ENCODE data around the gene SH2D3C. TPM values are rescaled to one million over a fixed set of nuclear protein-coding genes. Genes with fewer than 3 reads are reported as not detected.

The SH2D3C gene
- total RNA-seq, 2 experiments from 2014 or later = 10.9 to 11.8 TPM

DNA sequence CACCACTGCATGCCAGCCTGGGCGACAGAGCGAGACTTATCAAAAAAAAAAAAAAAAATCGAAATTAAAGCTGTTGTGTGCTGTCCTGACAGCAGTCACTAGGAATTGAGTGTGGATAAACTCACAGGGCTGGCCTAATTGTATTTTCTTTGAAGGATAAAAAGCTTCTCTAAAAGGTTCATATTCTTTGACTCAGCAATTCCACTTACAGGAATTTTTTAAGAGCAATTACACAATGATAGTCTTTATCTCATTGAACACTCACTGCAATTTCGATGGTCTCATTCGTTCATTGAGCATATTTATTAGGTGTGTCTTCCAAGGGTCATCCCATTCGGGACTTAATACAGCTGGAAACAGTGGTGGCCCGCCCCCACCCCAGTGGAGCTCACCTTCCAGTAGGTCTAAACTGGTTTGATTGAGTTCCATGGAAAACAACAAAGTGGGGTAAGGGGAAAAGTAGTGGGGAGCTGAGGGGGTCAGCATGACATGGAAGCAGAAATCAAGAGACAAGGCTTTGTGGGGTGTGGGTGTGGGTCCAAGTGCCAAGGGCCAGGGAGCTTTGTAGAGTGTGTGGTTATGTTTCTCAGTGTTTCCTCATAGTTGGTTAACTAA, 14.1 kb upstream of the SH2D3C start:
- Mint-ChIP-seq H3K27me3 (no peaks in the 10 kb centered on the region), H3K36me3 (ENCODE audit: low read depth) (peaks cover 46% of the 10 kb centered on the region), H3K4me1 (ENCODE audit: low read depth) (peaks cover 41% of the 10 kb centered on the region), H3K27ac (peak overlapping the region; percentile 53), H3K9me3 (no peaks in the 10 kb centered on the region), H3K4me3 (no peak overlapping the region)
- H3K27ac ChIP-seq (ENCODE audit: low read depth in 1 of 2, low read length in 2 of 2) = no peak overlapping the region
- TF ChIP-seq, protein P1, sequence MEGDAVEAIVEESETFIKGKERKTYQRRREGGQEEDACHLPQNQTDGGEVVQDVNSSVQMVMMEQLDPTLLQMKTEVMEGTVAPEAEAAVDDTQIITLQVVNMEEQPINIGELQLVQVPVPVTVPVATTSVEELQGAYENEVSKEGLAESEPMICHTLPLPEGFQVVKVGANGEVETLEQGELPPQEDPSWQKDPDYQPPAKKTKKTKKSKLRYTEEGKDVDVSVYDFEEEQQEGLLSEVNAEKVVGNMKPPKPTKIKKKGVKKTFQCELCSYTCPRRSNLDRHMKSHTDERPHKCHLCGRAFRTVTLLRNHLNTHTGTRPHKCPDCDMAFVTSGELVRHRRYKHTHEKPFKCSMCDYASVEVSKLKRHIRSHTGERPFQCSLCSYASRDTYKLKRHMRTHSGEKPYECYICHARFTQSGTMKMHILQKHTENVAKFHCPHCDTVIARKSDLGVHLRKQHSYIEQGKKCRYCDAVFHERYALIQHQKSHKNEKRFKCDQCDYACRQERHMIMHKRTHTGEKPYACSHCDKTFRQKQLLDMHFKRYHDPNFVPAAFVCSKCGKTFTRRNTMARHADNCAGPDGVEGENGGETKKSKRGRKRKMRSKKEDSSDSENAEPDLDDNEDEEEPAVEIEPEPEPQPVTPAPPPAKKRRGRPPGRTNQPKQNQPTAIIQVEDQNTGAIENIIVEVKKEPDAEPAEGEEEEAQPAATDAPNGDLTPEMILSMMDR (IDR thresholded peaks at IDR 0.05) = no peak
- CTCF ChIA-PET = interaction anchor here (1.4 kb wide), 1 partner anchor 58 kb away, joined by 7 read pairs; the partner anchor contains the start of gene TOR2A
- DNase-seq (no peak), ATAC-seq (ENCODE audit: poor library complexity) (no peak)
- H3K27me3 ChIP-seq (ENCODE audit: control insufficient read depth in 1 of 2, insufficient read depth in 2 of 2, low read length in 2 of 2) = no peaks in the 10 kb centered on the region
- peaks cover 44% of the 10 kb centered on the region for H3K4me1 ChIP-seq (ENCODE audit: insufficient read depth, low read length)
- intact Hi-C loops (cut with DNase I, micrococcal nuclease) = no loop called here
- H3K9me3 ChIP-seq (ENCODE audit: control insufficient read depth in 1 of 2, insufficient read depth in 1 of 2, low read length in 2 of 2) = no peaks in the 10 kb centered on the region
- no peak overlapping the region for H3K4me3 ChIP-seq (ENCODE audit: low read length)
- peaks cover 50% of the 10 kb centered on the region for H3K36me3 ChIP-seq (ENCODE audit: insufficient read depth, low read length)
- POLR2A ChIA-PET = interaction anchor here (0.6 to 1.2 kb wide), 8 partner anchors 9 to 179 kb away, joined by 3 to 4 read pairs (median 3); partner anchors contain the start of gene ST6GALNAC4

DNA sequence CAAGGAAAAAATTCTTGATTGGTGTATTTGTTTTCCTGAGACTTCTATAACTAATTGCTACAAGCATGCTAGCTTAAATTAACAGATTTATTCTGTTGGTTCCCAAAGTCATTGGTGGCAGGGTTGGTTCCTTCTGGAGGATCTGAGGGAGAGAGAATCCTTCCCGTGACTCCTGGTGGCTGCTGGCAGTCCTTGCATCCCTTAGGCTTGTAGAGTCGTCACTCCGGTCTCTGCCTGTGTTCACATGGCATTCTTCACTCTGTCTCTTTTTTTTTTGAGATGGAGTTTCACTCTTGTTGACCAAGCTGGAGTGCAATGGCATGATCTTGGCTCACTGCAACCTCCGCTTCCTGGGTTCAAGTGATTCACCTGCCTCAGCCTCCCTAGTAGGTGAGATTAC, 12.6 kb upstream of the SH2D3C start:
- ATAC-seq (ENCODE audit: poor library complexity) (no peak), DNase-seq (no peak)
- Mint-ChIP-seq H3K27ac (no peak overlapping the region), H3K4me3 (no peak overlapping the region), H3K9me3 (no peaks in the 10 kb centered on the region), H3K36me3 (ENCODE audit: low read depth) (peaks cover 60% of the 10 kb centered on the region), H3K4me1 (ENCODE audit: low read depth) (peaks cover 40% of the 10 kb centered on the region), H3K27me3 (no peaks in the 10 kb centered on the region)
- ChIA-PET POLR2A (interaction anchor here (1.2 kb wide), 1 partner anchor 15 kb away, joined by 3 read pairs; no protein-coding TSS in a partner anchor), CTCF (interaction anchor here (0.7 kb wide), 1 partner anchor 56 kb away, joined by 3 read pairs; the partner anchor contains the start of gene TOR2A)
- no peaks in the 10 kb centered on the region for H3K9me3 ChIP-seq (ENCODE audit: control insufficient read depth in 1 of 2, insufficient read depth in 1 of 2, low read length in 2 of 2)
- H3K4me1 ChIP-seq (ENCODE audit: insufficient read depth, low read length) = peaks cover 43% of the 10 kb centered on the region
- TF ChIP-seq, protein P1 (IDR thresholded peaks at IDR 0.05) = no peak
- H3K36me3 ChIP-seq (ENCODE audit: insufficient read depth, low read length) = peaks cover 56% of the 10 kb centered on the region
- H3K27me3 ChIP-seq (ENCODE audit: control insufficient read depth in 1 of 2, insufficient read depth in 2 of 2, low read length in 2 of 2) = no peaks in the 10 kb centered on the region
- intact Hi-C loops (cut with DNase I, micrococcal nuclease) = no loop called here
- no peak overlapping the region for H3K4me3 ChIP-seq (ENCODE audit: low read length)
- no peak overlapping the region for H3K27ac ChIP-seq (ENCODE audit: low read depth in 1 of 2, low read length in 2 of 2)

DNA sequence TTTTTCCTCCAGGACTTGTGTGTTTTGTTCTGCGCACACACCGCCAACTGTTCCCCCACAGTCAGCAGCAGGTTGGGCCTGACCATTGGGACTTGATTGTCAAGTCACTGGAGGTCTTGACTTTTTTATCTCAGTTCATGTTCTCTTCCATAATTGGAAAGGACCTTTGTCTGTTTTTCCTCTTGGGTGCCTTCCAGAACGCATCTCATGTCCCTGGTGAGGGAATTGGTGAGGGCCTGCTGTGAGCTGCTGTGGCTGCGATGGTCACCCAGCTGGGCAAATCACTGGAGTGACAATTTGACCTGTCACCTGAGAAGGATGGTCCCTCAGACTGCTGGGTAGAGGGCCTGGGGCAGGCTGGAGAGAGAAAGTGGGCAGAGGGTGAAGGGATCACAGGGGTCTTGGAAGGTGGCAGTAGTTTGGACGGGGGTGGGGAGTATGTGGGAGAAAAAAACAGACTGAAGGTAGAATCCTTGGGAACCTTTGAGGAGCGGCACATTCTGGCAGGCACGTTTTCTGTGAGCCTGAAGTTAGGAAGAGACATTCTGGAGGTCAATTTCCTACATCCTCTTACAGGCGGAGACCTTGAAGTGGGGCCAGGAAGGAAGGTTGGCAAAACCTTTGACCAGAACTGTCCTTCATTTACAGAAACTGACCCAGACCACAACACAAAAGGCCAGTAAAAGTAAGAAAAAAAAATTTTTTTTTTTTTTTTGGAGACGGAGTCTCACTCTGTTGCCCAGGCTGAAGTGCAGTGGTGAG, 11.8 kb upstream of the SH2D3C start:
- Mint-ChIP-seq H3K4me1 (ENCODE audit: low read depth) (peaks cover 37% of the 10 kb centered on the region), H3K27ac (peak overlapping the region; percentile 49), H3K9me3 (no peaks in the 10 kb centered on the region), H3K4me3 (peak overlapping the region; percentile 15), H3K27me3 (no peaks in the 10 kb centered on the region), H3K36me3 (ENCODE audit: low read depth) (peaks cover 60% of the 10 kb centered on the region)
- Histone ChIP-seq H3K4me3 (ENCODE audit: low read length) (no peak overlapping the region), H3K27ac (ENCODE audit: low read depth in 1 of 2, low read length in 2 of 2) (no peak overlapping the region), H3K4me1 (ENCODE audit: insufficient read depth, low read length) (peaks cover 38% of the 10 kb centered on the region), H3K36me3 (ENCODE audit: insufficient read depth, low read length) (peaks cover 56% of the 10 kb centered on the region), H3K9me3 (ENCODE audit: control insufficient read depth in 1 of 2, insufficient read depth in 1 of 2, low read length in 2 of 2) (no peaks in the 10 kb centered on the region), H3K27me3 (ENCODE audit: control insufficient read depth in 1 of 2, insufficient read depth in 2 of 2, low read length in 2 of 2) (no peaks in the 10 kb centered on the region)
- no peak for ATAC-seq (ENCODE audit: poor library complexity)
- TF ChIP-seq, protein P1 (IDR thresholded peaks at IDR 0.05) = no peak
- DNase-seq = no peak
- intact Hi-C loops (cut with DNase I, micrococcal nuclease) = no loop called here
- CTCF ChIA-PET = interaction anchor here (0.7 kb wide), 1 partner anchor 55 kb away, joined by 3 read pairs; the partner anchor contains the start of gene TOR2A
- POLR2A ChIA-PET = no interaction called here

All from CD4-positive, alpha-beta T cell (primary cell).